Liver (tissue), 3 donors: ENCODE results near the gene RCAN3.

Experiments
- EGR1 ChIP-seq, 2 donors: IDR thresholded peaks; 2 replicates each; pipeline ENCODE4 v1.6.1; 2016 to 2018; ENCODE audit warnings: antibody characterized with exemption in 2 of 2, low read depth in 2 of 2
- FOXA1 ChIP-seq: IDR thresholded peaks from 2 replicates; pipeline ENCODE4 v1.6.1; 2016; ENCODE audit warnings: antibody characterized with exemption
- GABPA ChIP-seq, 2 donors: IDR thresholded peaks in 1 of 2; conservative IDR thresholded peaks in 1 of 2; 2 replicates each; pipeline ENCODE4 v1.6.1; 2016; ENCODE audit warnings: antibody characterized with exemption in 2 of 2, mild to moderate bottlenecking in 1 of 2, moderate library complexity in 1 of 2
- JUND ChIP-seq, 2 donors: IDR thresholded peaks; 2 replicates each; pipeline ENCODE4 v1.6.1; 2016; ENCODE audit warnings: antibody characterized with exemption in 2 of 2
- RAD21 ChIP-seq, 2 donors: IDR thresholded peaks; 2 replicates each; pipeline ENCODE4 v1.6.1; 2016; ENCODE audit warnings: antibody characterized with exemption in 2 of 2, mild to moderate bottlenecking in 2 of 2
- RXRA ChIP-seq, 2 donors: IDR thresholded peaks; 2 replicates each; pipeline ENCODE4 v1.6.1; 2017 to 2018; ENCODE audit warnings: antibody characterized with exemption in 2 of 2, mild to moderate bottlenecking in 1 of 2
- SP1 ChIP-seq: IDR thresholded peaks from 2 replicates; pipeline ENCODE4 v1.6.1; 2018; ENCODE audit warnings: antibody characterized with exemption, mild to moderate bottlenecking
- TAF1 ChIP-seq: conservative IDR thresholded peaks from 2 replicates; pipeline ENCODE4 v1.6.1; 2016; ENCODE audit warnings: antibody characterized with exemption, mild to moderate bottlenecking
- YY1 ChIP-seq: IDR thresholded peaks from 2 replicates; pipeline ENCODE4 v1.6.1; 2016; ENCODE audit warnings: antibody characterized with exemption, mild to moderate bottlenecking
- TF ChIP-seq, protein P1 (sequence below): fragments of 150-350 bp; IDR thresholded peaks from 2 replicates; pipeline ENCODE4 v1.5.1; 2017; ENCODE audit warnings: improper control_type of control experiment, low read depth, low read length; ENCODE audit not compliant: missing input control
- TF ChIP-seq, protein P2 (sequence below): IDR thresholded peaks from 2 replicates; pipeline ENCODE4 v1.6.1; 2016; ENCODE audit warnings: antibody characterized with exemption
- TF ChIP-seq, protein P3 (sequence below): IDR thresholded peaks from 2 replicates; pipeline ENCODE4 v1.6.1; 2016; ENCODE audit warnings: antibody characterized with exemption
- TF ChIP-seq, protein P4 (sequence below): IDR thresholded peaks from 2 replicates; pipeline ENCODE4 v1.6.1; 2016; ENCODE audit warnings: antibody characterized with exemption
- TF ChIP-seq, protein P5 (sequence below): IDR thresholded peaks from 2 replicates; pipeline ENCODE4 v1.6.1; 2016; ENCODE audit warnings: antibody characterized with exemption, mild to moderate bottlenecking
- donor health status: healthy.
- donor health status: healthy.

DNA sequence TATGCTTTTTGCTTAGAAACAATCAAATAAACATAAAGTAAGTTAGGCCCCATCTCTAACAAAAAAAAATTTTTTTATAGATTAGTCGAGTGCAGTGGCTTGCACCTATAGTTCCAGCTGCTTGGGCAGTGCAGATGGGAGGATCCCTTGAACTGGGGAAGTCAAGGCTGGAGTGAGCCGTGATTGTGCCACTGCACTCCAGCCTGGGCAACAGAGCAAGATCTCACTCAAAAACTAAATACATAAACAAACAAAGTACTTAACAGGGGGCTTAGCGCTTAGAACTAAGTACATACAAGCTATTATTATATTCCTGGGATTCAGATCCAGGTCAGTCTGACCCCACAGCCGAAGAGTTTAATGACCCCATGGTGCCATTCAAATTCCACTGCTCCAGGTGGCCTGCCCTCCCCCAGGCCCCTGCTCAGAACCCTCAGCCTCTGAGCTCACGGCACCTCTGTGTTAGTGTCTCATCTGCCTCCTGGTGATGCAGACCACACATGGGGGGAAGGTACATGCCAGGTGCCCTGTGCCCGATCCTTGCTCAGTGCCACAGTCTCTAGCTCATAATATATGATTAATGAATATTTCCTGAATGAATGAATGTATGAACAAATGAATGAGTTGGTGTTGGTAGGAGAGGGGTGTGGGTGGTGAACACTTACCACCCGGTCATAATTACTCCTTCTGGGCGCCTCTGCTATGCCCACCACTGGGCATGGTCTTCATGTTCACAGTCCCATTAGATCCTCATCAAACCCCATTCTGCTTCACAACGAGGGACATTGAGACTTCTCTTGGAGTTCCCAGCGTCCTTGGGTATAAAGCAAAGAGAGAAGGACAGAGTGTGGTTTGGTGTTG, 67.9 kb downstream of the RCAN3 start:
- TF ChIP-seq, protein P1, sequence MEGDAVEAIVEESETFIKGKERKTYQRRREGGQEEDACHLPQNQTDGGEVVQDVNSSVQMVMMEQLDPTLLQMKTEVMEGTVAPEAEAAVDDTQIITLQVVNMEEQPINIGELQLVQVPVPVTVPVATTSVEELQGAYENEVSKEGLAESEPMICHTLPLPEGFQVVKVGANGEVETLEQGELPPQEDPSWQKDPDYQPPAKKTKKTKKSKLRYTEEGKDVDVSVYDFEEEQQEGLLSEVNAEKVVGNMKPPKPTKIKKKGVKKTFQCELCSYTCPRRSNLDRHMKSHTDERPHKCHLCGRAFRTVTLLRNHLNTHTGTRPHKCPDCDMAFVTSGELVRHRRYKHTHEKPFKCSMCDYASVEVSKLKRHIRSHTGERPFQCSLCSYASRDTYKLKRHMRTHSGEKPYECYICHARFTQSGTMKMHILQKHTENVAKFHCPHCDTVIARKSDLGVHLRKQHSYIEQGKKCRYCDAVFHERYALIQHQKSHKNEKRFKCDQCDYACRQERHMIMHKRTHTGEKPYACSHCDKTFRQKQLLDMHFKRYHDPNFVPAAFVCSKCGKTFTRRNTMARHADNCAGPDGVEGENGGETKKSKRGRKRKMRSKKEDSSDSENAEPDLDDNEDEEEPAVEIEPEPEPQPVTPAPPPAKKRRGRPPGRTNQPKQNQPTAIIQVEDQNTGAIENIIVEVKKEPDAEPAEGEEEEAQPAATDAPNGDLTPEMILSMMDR = no peak
- TF ChIP-seq YY1 (no peak), RAD21 (IDR thresholded peaks at IDR 0.05) (no peak), RXRA (IDR thresholded peaks at IDR 0.05) (peak; percentile 10 to 66), TAF1 (no peak), EGR1 (IDR thresholded peaks at IDR 0.05; ENCODE audit: low read depth in 2 of 2) (no peak), JUND (IDR thresholded peaks at IDR 0.05) (no peak), FOXA1 (no peak), SP1 (no peak), GABPA (IDR thresholded peaks at IDR 0.05 in 1 of 2, conservative IDR thresholded peaks at IDR 0.05 in 1 of 2) (no peak)
- TF ChIP-seq, protein P2, sequence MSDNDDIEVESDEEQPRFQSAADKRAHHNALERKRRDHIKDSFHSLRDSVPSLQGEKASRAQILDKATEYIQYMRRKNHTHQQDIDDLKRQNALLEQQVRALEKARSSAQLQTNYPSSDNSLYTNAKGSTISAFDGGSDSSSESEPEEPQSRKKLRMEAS = no peak
- TF ChIP-seq, protein P3, sequence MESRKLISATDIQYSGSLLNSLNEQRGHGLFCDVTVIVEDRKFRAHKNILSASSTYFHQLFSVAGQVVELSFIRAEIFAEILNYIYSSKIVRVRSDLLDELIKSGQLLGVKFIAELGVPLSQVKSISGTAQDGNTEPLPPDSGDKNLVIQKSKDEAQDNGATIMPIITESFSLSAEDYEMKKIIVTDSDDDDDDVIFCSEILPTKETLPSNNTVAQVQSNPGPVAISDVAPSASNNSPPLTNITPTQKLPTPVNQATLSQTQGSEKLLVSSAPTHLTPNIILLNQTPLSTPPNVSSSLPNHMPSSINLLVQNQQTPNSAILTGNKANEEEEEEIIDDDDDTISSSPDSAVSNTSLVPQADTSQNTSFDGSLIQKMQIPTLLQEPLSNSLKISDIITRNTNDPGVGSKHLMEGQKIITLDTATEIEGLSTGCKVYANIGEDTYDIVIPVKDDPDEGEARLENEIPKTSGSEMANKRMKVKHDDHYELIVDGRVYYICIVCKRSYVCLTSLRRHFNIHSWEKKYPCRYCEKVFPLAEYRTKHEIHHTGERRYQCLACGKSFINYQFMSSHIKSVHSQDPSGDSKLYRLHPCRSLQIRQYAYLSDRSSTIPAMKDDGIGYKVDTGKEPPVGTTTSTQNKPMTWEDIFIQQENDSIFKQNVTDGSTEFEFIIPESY = no peak
- TF ChIP-seq, protein P4, sequence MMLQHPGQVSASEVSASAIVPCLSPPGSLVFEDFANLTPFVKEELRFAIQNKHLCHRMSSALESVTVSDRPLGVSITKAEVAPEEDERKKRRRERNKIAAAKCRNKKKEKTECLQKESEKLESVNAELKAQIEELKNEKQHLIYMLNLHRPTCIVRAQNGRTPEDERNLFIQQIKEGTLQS = no peak
- TF ChIP-seq, protein P5, sequence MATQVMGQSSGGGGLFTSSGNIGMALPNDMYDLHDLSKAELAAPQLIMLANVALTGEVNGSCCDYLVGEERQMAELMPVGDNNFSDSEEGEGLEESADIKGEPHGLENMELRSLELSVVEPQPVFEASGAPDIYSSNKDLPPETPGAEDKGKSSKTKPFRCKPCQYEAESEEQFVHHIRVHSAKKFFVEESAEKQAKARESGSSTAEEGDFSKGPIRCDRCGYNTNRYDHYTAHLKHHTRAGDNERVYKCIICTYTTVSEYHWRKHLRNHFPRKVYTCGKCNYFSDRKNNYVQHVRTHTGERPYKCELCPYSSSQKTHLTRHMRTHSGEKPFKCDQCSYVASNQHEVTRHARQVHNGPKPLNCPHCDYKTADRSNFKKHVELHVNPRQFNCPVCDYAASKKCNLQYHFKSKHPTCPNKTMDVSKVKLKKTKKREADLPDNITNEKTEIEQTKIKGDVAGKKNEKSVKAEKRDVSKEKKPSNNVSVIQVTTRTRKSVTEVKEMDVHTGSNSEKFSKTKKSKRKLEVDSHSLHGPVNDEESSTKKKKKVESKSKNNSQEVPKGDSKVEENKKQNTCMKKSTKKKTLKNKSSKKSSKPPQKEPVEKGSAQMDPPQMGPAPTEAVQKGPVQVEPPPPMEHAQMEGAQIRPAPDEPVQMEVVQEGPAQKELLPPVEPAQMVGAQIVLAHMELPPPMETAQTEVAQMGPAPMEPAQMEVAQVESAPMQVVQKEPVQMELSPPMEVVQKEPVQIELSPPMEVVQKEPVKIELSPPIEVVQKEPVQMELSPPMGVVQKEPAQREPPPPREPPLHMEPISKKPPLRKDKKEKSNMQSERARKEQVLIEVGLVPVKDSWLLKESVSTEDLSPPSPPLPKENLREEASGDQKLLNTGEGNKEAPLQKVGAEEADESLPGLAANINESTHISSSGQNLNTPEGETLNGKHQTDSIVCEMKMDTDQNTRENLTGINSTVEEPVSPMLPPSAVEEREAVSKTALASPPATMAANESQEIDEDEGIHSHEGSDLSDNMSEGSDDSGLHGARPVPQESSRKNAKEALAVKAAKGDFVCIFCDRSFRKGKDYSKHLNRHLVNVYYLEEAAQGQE = no peak
